WTC11 (cell line): ENCODE measurements around the gene F2. TPM values are rescaled to one million over a fixed set of nuclear protein-coding genes. Genes with fewer than 3 reads are reported as not detected.

Experiments used
- ATAC-seq: fragments of 200-7000 bp; cut with Tn5 transposase; 2 replicates; pipeline ENCODE4 v1.10.0; 2021; ENCODE audit warnings: mild to moderate bottlenecking, moderate library complexity
- CTCF ChIA-PET: fragments of 300-600 bp; sonication (Branson Sonifier 250); formaldehyde crosslinking; loops from one replicate; lab custom pipeline; 2021; ENCODE audit warnings: antibody characterized with exemption; lab: Charles Lee
- POLR2A ChIA-PET: fragments of 350-600 bp; sonication (Branson Sonifier 250); formaldehyde crosslinking; loops from one replicate; lab custom pipeline; 2021; ENCODE audit warnings: antibody characterized with exemption; lab: Charles Lee
- DNase-seq: peaks from one replicate; pipeline ENCODE4 v3.0.0; 2021; ENCODE audit warnings: low spot score
- H3K27ac Mint-ChIP-seq: 2 replicates; pipeline ENCODE4 v1.8.0; 2021; ENCODE audit warnings: mixed read lengths
- H3K27me3 Mint-ChIP-seq: 2 replicates; pipeline ENCODE4 v1.8.0; 2021; ENCODE audit warnings: low read depth, mild to moderate bottlenecking, moderate library complexity, mixed read lengths
- H3K36me3 Mint-ChIP-seq: 2 replicates; pipeline ENCODE4 v1.8.0; 2021; ENCODE audit warnings: mixed read lengths
- H3K4me1 Mint-ChIP-seq: 2 replicates; pipeline ENCODE4 v1.8.0; 2022; ENCODE audit warnings: mixed read lengths
- H3K4me3 Mint-ChIP-seq: 2 replicates; pipeline ENCODE4 v1.8.0; 2021; ENCODE audit warnings: mild to moderate bottlenecking, moderate library complexity, mixed read lengths
- H3K9me3 Mint-ChIP-seq: 2 replicates; pipeline ENCODE4 v1.8.0; 2021; ENCODE audit warnings: mixed read lengths
- FOXP4 ChIP-seq: sonication (generic); formaldehyde crosslinking; IDR thresholded peaks from 2 replicates; pipeline ENCODE4 v1.8.0; 2022; ENCODE audit warnings: mild to moderate bottlenecking, missing genetic modification reagents
- GABPB1 ChIP-seq: sonication (generic); formaldehyde crosslinking; IDR thresholded peaks from 2 replicates; pipeline ENCODE4 v1.8.1; 2023; ENCODE audit warnings: mild to moderate bottlenecking, missing genetic modification reagents
- MLX ChIP-seq: sonication (generic); formaldehyde crosslinking; IDR thresholded peaks from 2 replicates; pipeline ENCODE4 v1.8.1; 2023; ENCODE audit warnings: mild to moderate bottlenecking, missing genetic modification reagents, moderate library complexity
- NR3C1 ChIP-seq: sonication (generic); formaldehyde crosslinking; conservative IDR thresholded peaks from 2 replicates; pipeline ENCODE4 v1.8.1; 2023; ENCODE audit warnings: low read depth, mild to moderate bottlenecking, missing genetic modification reagents
- SMAD3 ChIP-seq: sonication (generic); formaldehyde crosslinking; IDR thresholded peaks from 2 replicates; pipeline ENCODE4 v1.8.0; 2022; ENCODE audit warnings: missing genetic modification reagents, mild to moderate bottlenecking, borderline replicate concordance
- SMAD4 ChIP-seq: sonication (generic); formaldehyde crosslinking; IDR thresholded peaks from 2 replicates; pipeline ENCODE4 v1.8.0; 2022; ENCODE audit warnings: mild to moderate bottlenecking, missing genetic modification reagents
- SOX15 ChIP-seq: fragments of 250-450 bp; sonication (Bioruptor Pico); IDR thresholded peaks from 2 replicates; pipeline ENCODE4 v1.9.0; 2021; ENCODE audit warnings: mild to moderate bottlenecking
- TCF7 ChIP-seq: sonication (generic); formaldehyde crosslinking; IDR thresholded peaks from 2 replicates; pipeline ENCODE4 v1.8.0; 2022; ENCODE audit warnings: mild to moderate bottlenecking, low read depth, missing genetic modification reagents, moderate library complexity
- TEAD4 ChIP-seq: sonication (generic); formaldehyde crosslinking; IDR thresholded peaks from 2 replicates; pipeline ENCODE4 v1.8.0; 2022; ENCODE audit warnings: mild to moderate bottlenecking, missing genetic modification reagents
- ZBTB21 ChIP-seq: sonication (generic); formaldehyde crosslinking; IDR thresholded peaks from 2 replicates; pipeline ENCODE4 v1.8.1; 2023; ENCODE audit warnings: mild to moderate bottlenecking, missing genetic modification reagents, borderline replicate concordance
- ZBTB43 ChIP-seq: sonication (generic); formaldehyde crosslinking; IDR thresholded peaks from 2 replicates; pipeline ENCODE4 v1.8.1; 2023; ENCODE audit warnings: mild to moderate bottlenecking, missing genetic modification reagents
- ZNF121 ChIP-seq: sonication (generic); formaldehyde crosslinking; IDR thresholded peaks from 2 replicates; pipeline ENCODE4 v1.8.0; 2023; ENCODE audit warnings: missing genetic modification reagents
- ZNF219 ChIP-seq: sonication (generic); formaldehyde crosslinking; IDR thresholded peaks from 2 replicates; pipeline ENCODE4 v1.8.0; 2023; ENCODE audit warnings: missing genetic modification reagents, mild to moderate bottlenecking, borderline replicate concordance
- ZNF263 ChIP-seq: sonication (generic); formaldehyde crosslinking; IDR thresholded peaks from 2 replicates; pipeline ENCODE4 v1.8.1; 2022; ENCODE audit warnings: low read depth, mild to moderate bottlenecking, moderate library complexity, missing genetic modification reagents
- ZNF416 ChIP-seq: fragments of 250-450 bp; sonication (Bioruptor Pico); IDR thresholded peaks from 2 replicates; pipeline ENCODE4 v1.9.0; 2021; ENCODE audit warnings: mild to moderate bottlenecking, inconsistent platforms
- ZSCAN18 ChIP-seq: fragments of 250-450 bp; sonication (Bioruptor Pico); IDR thresholded peaks from 2 replicates; pipeline ENCODE4 v2.1.2; 2022; ENCODE audit warnings: mild to moderate bottlenecking, moderate library complexity
- total RNA-seq: library from RNA; stranded (reverse); gene quantifications from 3 replicates; pipeline ENCODE4 v1.2.3, GENCODE V29; 2021
- TF ChIP-seq, protein P1 (sequence below): fragments of 250-450 bp; sonication (Bioruptor Pico); IDR thresholded peaks from 2 replicates; pipeline ENCODE4 v1.9.0; 2021; ENCODE audit warnings: mild to moderate bottlenecking
- TF ChIP-seq, protein P2 (sequence below): sonication (generic); formaldehyde crosslinking; conservative IDR thresholded peaks from 2 replicates; pipeline ENCODE4 v1.8.1; 2023; ENCODE audit warnings: mild to moderate bottlenecking, low read depth, missing genetic modification reagents, moderate library complexity
- TF ChIP-seq, protein P3 (sequence below): fragments of 250-450 bp; sonication (Bioruptor Pico); IDR thresholded peaks from 2 replicates; pipeline ENCODE4 v1.8.0; 2021; ENCODE audit warnings: mild to moderate bottlenecking

The F2 gene
- total RNA-seq, 1 experiment from 2014 or later = 0.50 TPM

DNA sequence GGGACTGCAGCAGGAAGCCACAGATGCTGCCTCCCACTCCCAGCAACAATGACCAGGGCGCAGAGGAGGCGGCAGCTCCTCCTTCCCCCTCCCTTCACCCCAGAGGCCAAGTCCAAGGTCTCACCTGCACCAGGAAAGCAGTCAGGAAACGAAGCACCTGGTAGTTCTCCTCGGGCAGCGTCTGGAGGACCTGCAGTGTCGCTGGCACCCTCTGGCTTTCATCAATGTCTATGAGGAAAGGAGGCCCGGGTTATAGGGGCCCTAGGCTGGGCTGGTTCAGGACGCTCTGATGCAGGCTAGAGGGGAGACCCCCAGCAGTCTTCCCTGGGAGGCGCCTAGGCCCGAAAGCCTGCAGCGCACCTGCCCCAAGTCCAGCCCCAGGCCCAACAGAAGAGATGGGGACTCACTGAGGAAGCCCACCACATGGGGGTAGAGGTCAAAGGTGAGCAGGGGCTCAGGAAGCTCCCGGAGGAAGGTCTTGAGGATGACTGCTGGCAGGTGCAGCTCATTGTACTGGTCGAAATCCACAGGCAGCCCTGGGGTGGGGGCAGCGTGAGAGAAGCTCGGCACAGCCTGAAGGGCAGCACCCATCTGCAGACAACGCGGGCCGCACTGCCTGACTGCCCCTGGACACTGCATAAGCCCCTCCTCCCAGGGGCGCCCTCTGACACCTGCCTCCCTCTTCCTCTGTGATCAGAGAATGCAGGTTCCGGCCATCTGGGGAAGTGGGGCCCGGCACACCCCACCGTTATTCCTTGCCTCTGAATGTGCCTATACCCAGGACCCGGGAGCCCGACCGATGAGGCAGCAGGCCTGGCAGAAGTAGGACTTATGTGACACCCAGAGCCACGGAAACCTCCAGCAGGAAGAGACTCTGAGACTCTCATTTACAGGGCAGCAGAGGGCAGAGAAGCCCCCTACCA, 39.5 kb upstream of the F2 start:
- no peaks in the 10 kb centered on the region for H3K9me3 Mint-ChIP-seq
- ATAC-seq = no peak
- ChIA-PET CTCF (interaction anchor here (0.8 kb wide), 1 partner anchor 10 kb away, joined by 5 read pairs; no protein-coding TSS in a partner anchor), POLR2A (no interaction called here)
- no peak overlapping the region for H3K4me3 Mint-ChIP-seq
- no peaks in the 10 kb centered on the region for H3K27me3 Mint-ChIP-seq
- H3K4me1 Mint-ChIP-seq = peaks cover 17% of the 10 kb centered on the region
- H3K36me3 Mint-ChIP-seq = 0 out of 2 replicates have a peak, but pooled peaks cover 4% of the 10 kb centered on the region
- no peak for TF ChIP-seq NR3C1 (CRISPR knock-in tag)
- TF ChIP-seq GABPB1 (CRISPR knock-in tag) = no peak
- TF ChIP-seq, protein P1, sequence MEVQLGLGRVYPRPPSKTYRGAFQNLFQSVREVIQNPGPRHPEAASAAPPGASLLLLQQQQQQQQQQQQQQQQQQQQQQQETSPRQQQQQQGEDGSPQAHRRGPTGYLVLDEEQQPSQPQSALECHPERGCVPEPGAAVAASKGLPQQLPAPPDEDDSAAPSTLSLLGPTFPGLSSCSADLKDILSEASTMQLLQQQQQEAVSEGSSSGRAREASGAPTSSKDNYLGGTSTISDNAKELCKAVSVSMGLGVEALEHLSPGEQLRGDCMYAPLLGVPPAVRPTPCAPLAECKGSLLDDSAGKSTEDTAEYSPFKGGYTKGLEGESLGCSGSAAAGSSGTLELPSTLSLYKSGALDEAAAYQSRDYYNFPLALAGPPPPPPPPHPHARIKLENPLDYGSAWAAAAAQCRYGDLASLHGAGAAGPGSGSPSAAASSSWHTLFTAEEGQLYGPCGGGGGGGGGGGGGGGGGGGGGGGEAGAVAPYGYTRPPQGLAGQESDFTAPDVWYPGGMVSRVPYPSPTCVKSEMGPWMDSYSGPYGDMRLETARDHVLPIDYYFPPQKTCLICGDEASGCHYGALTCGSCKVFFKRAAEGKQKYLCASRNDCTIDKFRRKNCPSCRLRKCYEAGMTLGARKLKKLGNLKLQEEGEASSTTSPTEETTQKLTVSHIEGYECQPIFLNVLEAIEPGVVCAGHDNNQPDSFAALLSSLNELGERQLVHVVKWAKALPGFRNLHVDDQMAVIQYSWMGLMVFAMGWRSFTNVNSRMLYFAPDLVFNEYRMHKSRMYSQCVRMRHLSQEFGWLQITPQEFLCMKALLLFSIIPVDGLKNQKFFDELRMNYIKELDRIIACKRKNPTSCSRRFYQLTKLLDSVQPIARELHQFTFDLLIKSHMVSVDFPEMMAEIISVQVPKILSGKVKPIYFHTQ = no peak
- no peak for TF ChIP-seq SMAD3 (CRISPR knock-in tag)
- no peak for TF ChIP-seq TEAD4 (CRISPR knock-in tag)
- TF ChIP-seq, protein P2, sequence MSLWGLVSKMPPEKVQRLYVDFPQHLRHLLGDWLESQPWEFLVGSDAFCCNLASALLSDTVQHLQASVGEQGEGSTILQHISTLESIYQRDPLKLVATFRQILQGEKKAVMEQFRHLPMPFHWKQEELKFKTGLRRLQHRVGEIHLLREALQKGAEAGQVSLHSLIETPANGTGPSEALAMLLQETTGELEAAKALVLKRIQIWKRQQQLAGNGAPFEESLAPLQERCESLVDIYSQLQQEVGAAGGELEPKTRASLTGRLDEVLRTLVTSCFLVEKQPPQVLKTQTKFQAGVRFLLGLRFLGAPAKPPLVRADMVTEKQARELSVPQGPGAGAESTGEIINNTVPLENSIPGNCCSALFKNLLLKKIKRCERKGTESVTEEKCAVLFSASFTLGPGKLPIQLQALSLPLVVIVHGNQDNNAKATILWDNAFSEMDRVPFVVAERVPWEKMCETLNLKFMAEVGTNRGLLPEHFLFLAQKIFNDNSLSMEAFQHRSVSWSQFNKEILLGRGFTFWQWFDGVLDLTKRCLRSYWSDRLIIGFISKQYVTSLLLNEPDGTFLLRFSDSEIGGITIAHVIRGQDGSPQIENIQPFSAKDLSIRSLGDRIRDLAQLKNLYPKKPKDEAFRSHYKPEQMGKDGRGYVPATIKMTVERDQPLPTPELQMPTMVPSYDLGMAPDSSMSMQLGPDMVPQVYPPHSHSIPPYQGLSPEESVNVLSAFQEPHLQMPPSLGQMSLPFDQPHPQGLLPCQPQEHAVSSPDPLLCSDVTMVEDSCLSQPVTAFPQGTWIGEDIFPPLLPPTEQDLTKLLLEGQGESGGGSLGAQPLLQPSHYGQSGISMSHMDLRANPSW (CRISPR knock-in tag) = no peak
- no peak for TF ChIP-seq ZNF219 (CRISPR knock-in tag)
- no peak for TF ChIP-seq TCF7 (CRISPR knock-in tag)
- TF ChIP-seq ZNF416 = no peak
- no peak for TF ChIP-seq ZSCAN18
- no peak for TF ChIP-seq FOXP4 (CRISPR knock-in tag)
- no peak for TF ChIP-seq ZBTB21 (CRISPR knock-in tag)
- TF ChIP-seq, protein P3, sequence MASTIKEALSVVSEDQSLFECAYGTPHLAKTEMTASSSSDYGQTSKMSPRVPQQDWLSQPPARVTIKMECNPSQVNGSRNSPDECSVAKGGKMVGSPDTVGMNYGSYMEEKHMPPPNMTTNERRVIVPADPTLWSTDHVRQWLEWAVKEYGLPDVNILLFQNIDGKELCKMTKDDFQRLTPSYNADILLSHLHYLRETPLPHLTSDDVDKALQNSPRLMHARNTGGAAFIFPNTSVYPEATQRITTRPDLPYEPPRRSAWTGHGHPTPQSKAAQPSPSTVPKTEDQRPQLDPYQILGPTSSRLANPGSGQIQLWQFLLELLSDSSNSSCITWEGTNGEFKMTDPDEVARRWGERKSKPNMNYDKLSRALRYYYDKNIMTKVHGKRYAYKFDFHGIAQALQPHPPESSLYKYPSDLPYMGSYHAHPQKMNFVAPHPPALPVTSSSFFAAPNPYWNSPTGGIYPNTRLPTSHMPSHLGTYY (CRISPR knock-in tag) = no peak
- no peak for TF ChIP-seq SOX15 (CRISPR knock-in tag)
- no peak for TF ChIP-seq MLX (CRISPR knock-in tag)
- no peak for TF ChIP-seq SMAD4 (CRISPR knock-in tag)
- TF ChIP-seq ZNF121 (CRISPR knock-in tag) = no peak
- no peak for TF ChIP-seq ZBTB43 (CRISPR knock-in tag)
- TF ChIP-seq ZNF263 = no peak
- no peak overlapping the region for H3K27ac Mint-ChIP-seq
- no peak for DNase-seq
